ENCODE measurements around the gene PPID.
A peak's percentile ranks its signal among the peaks of the same experiment; 100 is the strongest.
"Not testable (repeated sequence)": the region's sequence is repeated elsewhere in the genome, so short reads cannot be mapped to it uniquely, and the experiment has no call there.

PPID gene

GRCh38 chr4:158714937-158715336, 8.3 kb downstream of the PPID start:
- H3K18ac ChIP-seq (ENCODE audit: low read depth in 1 of 2, low read length in 2 of 2) = no peak overlapping the region
- H3K23ac ChIP-seq (ENCODE audit: low read length in 2 of 2) = no peak overlapping the region
- H2BK12ac ChIP-seq (ENCODE audit: low read length in 2 of 2) = no peak overlapping the region
- H2BK120ac ChIP-seq (ENCODE audit: low read depth, low read length) = no peak overlapping the region
- no peaks in the 10 kb centered on the region for H3K27me3 ChIP-seq (ENCODE audit: control insufficient read depth in 1 of 2, insufficient read depth in 1 of 2, low read length in 2 of 2)
- no peak overlapping the region for H2AK5ac ChIP-seq (ENCODE audit: low read length, severe bottlenecking)
- H3K4me2 ChIP-seq (ENCODE audit: low read length, poor library complexity, severe bottlenecking) = no peak overlapping the region
- H4K91ac ChIP-seq (ENCODE audit: low read length) = no peak overlapping the region
- peaks cover 16 to 91% of the 10 kb centered on the region in 2 experiments for H3K36me3 ChIP-seq (ENCODE audit: control insufficient read depth in 1 of 2, insufficient read depth in 2 of 2, low read depth in 1 of 2, low read length in 2 of 2)
- H2BK15ac ChIP-seq (ENCODE audit: low read depth, poor library complexity, severe bottlenecking) = no peak overlapping the region
- H4K8ac ChIP-seq (ENCODE audit: low read length) = no peak overlapping the region
- no peak overlapping the region for H2BK5ac ChIP-seq (ENCODE audit: low read depth, low read length, poor library complexity, severe bottlenecking)
- no peak overlapping the region for H3K27ac ChIP-seq (ENCODE audit: low read length, poor library complexity, severe bottlenecking)
- H3K4me1 ChIP-seq (ENCODE audit: control insufficient read depth, insufficient read depth, low read depth, low read length) = no peaks in the 10 kb centered on the region
- H3K4ac ChIP-seq (ENCODE audit: low read depth in 1 of 2, low read length in 2 of 2) = no peak overlapping the region
- H3K4me3 ChIP-seq (ENCODE audit: insufficient read depth in 1 of 2, low read depth in 1 of 2, low read length in 2 of 2) = no peak overlapping the region
- peaks cover 10% of the 10 kb centered on the region for H3K79me1 ChIP-seq (replicated peaks; ENCODE audit: low read length, poor library complexity, severe bottlenecking)
- no peak overlapping the region for H3K14ac ChIP-seq (ENCODE audit: low read length in 2 of 2)
- no CpG with 5 or more reads among the region's 4 CpGs for WGBS
- DNase-seq = no peak
- H3K9me3 ChIP-seq (ENCODE audit: control insufficient read depth, low read length) = no peaks in the 10 kb centered on the region
- H2AFZ ChIP-seq (ENCODE audit: low read depth, low read length) = no peak overlapping the region
- H3K9ac ChIP-seq (ENCODE audit: low read length) = no peak overlapping the region

- H3K4me2 ChIP-seq (ENCODE audit: low read length, poor library complexity, severe bottlenecking); H3K18ac ChIP-seq (ENCODE audit: low read depth in 1 of 2, low read length in 2 of 2); H2BK5ac ChIP-seq (ENCODE audit: low read depth, low read length, poor library complexity, severe bottlenecking); H3K79me1 ChIP-seq (replicated peaks; ENCODE audit: low read length, poor library complexity, severe bottlenecking); H3K4ac ChIP-seq (ENCODE audit: low read depth in 1 of 2, low read length in 2 of 2); H3K14ac ChIP-seq (ENCODE audit: low read length in 2 of 2); H3K9ac ChIP-seq (ENCODE audit: low read length); H3K27me3 ChIP-seq (ENCODE audit: control insufficient read depth in 1 of 2, insufficient read depth in 1 of 2, low read length in 2 of 2); H3K4me3 ChIP-seq (ENCODE audit: insufficient read depth in 1 of 2, low read depth in 1 of 2, low read length in 2 of 2); H3K23ac ChIP-seq (ENCODE audit: low read length in 2 of 2); H2BK120ac ChIP-seq (ENCODE audit: low read depth, low read length); H3K27ac ChIP-seq (ENCODE audit: low read length, poor library complexity, severe bottlenecking); H2AK5ac ChIP-seq (ENCODE audit: low read length, severe bottlenecking); H2BK15ac ChIP-seq (ENCODE audit: low read depth, poor library complexity, severe bottlenecking); H2AFZ ChIP-seq (ENCODE audit: low read depth, low read length); H4K8ac ChIP-seq (ENCODE audit: low read length); DNase-seq; H3K9me3 ChIP-seq (ENCODE audit: control insufficient read depth, low read length); H2BK12ac ChIP-seq (ENCODE audit: low read length in 2 of 2); H3K4me1 ChIP-seq (ENCODE audit: control insufficient read depth, insufficient read depth, low read depth, low read length); H4K91ac ChIP-seq (ENCODE audit: low read length): not testable (repeated sequence)
- 91% methylated on average over 3 of the region's 4 CpGs for WGBS
- H3K36me3 ChIP-seq (ENCODE audit: control insufficient read depth in 1 of 2, insufficient read depth in 2 of 2, low read depth in 1 of 2, low read length in 2 of 2) = peaks cover 18 to 91% of the 10 kb centered on the region in 2 experiments
These were observed 10.6 kb downstream of the PPID start for GRCh38 chr4:158712622-158713021.

- no peak overlapping the region for H3K9ac ChIP-seq (ENCODE audit: low read length)
- no peak overlapping the region for H4K91ac ChIP-seq (ENCODE audit: low read length)
- no peak overlapping the region for H3K23ac ChIP-seq (ENCODE audit: low read length in 2 of 2)
- H2BK5ac ChIP-seq (ENCODE audit: low read depth, low read length, poor library complexity, severe bottlenecking) = no peak overlapping the region
- no CpG with 5 or more reads among the region's 1 CpG for WGBS
- H2BK120ac ChIP-seq (ENCODE audit: low read depth, low read length) = no peak overlapping the region
- H2BK15ac ChIP-seq (ENCODE audit: low read depth, poor library complexity, severe bottlenecking) = no peak overlapping the region
- H2AFZ ChIP-seq (ENCODE audit: low read depth, low read length) = no peak overlapping the region
- no peak overlapping the region for H3K27ac ChIP-seq (ENCODE audit: low read length, poor library complexity, severe bottlenecking)
- peak; percentile 20 for DNase-seq
- H3K4ac ChIP-seq (ENCODE audit: low read depth in 1 of 2, low read length in 2 of 2) = no peak overlapping the region
- H2AK5ac ChIP-seq (ENCODE audit: low read length, severe bottlenecking) = no peak overlapping the region
- H3K4me2 ChIP-seq (ENCODE audit: low read length, poor library complexity, severe bottlenecking) = no peak overlapping the region
- no peak overlapping the region for H2BK12ac ChIP-seq (ENCODE audit: low read length in 2 of 2)
- H3K18ac ChIP-seq (ENCODE audit: low read depth in 1 of 2, low read length in 2 of 2) = no peak overlapping the region
- no peaks in the 10 kb centered on the region for H3K27me3 ChIP-seq (ENCODE audit: control insufficient read depth in 1 of 2, insufficient read depth in 1 of 2, low read length in 2 of 2)
- no peaks in the 10 kb centered on the region for H3K9me3 ChIP-seq (ENCODE audit: control insufficient read depth, low read length)
- H3K14ac ChIP-seq (ENCODE audit: low read length in 2 of 2) = no peak overlapping the region
- no peak overlapping the region for H3K4me3 ChIP-seq (ENCODE audit: insufficient read depth in 1 of 2, low read depth in 1 of 2, low read length in 2 of 2)
- H3K79me1 ChIP-seq (replicated peaks; ENCODE audit: low read length, poor library complexity, severe bottlenecking) = peaks cover 2% of the 10 kb centered on the region
- H3K36me3 ChIP-seq (ENCODE audit: control insufficient read depth in 1 of 2, insufficient read depth in 2 of 2, low read depth in 1 of 2, low read length in 2 of 2) = peaks cover 14 to 93% of the 10 kb centered on the region in 2 experiments
- H3K4me1 ChIP-seq (ENCODE audit: control insufficient read depth, insufficient read depth, low read depth, low read length) = no peaks in the 10 kb centered on the region
- H4K8ac ChIP-seq (ENCODE audit: low read length) = no peak overlapping the region
These were observed 12.4 kb downstream of the PPID start for GRCh38 chr4:158710814-158711213.

- no peak overlapping the region for H4K91ac ChIP-seq (ENCODE audit: low read length)
- H2AK5ac ChIP-seq (ENCODE audit: low read length, severe bottlenecking) = no peak overlapping the region
These were observed 18.9 kb downstream of the PPID start for GRCh38 chr4:158704274-158704673.

More at GRCh38 chr4:158704274-158704673, 18.9 kb downstream of the PPID start:
- Histone ChIP-seq H3K4me3 (ENCODE audit: insufficient read depth in 1 of 2, low read depth in 1 of 2, low read length in 2 of 2) (no peak overlapping the region), H3K23ac (ENCODE audit: low read length in 2 of 2) (no peak overlapping the region), H3K4me2 (ENCODE audit: low read length, poor library complexity, severe bottlenecking) (no peak overlapping the region), H3K36me3 (ENCODE audit: control insufficient read depth in 1 of 2, insufficient read depth in 2 of 2, low read depth in 1 of 2, low read length in 2 of 2) (peaks cover 12 to 76% of the 10 kb centered on the region in 2 experiments), H2BK15ac (ENCODE audit: low read depth, poor library complexity, severe bottlenecking) (no peak overlapping the region), H3K18ac (ENCODE audit: low read depth in 1 of 2, low read length in 2 of 2) (no peak overlapping the region), H3K79me1 (replicated peaks; ENCODE audit: low read length, poor library complexity, severe bottlenecking) (no peaks in the 10 kb centered on the region), H2AFZ (ENCODE audit: low read depth, low read length) (no peak overlapping the region), H2BK120ac (ENCODE audit: low read depth, low read length) (no peak overlapping the region), H2BK12ac (ENCODE audit: low read length in 2 of 2) (no peak overlapping the region), H3K27ac (ENCODE audit: low read length, poor library complexity, severe bottlenecking) (no peak overlapping the region), H3K4ac (ENCODE audit: low read depth in 1 of 2, low read length in 2 of 2) (no peak overlapping the region), H4K8ac (ENCODE audit: low read length) (no peak overlapping the region), H3K4me1 (ENCODE audit: control insufficient read depth, insufficient read depth, low read depth, low read length) (no peaks in the 10 kb centered on the region), H3K14ac (ENCODE audit: low read length in 2 of 2) (no peak overlapping the region), H3K9ac (ENCODE audit: low read length) (no peak overlapping the region), H3K9me3 (ENCODE audit: control insufficient read depth, low read length) (no peaks in the 10 kb centered on the region), H3K27me3 (ENCODE audit: control insufficient read depth in 1 of 2, insufficient read depth in 1 of 2, low read length in 2 of 2) (no peaks in the 10 kb centered on the region), H2BK5ac (ENCODE audit: low read depth, low read length, poor library complexity, severe bottlenecking) (no peak overlapping the region)
- 99% methylated on average over 4 of the region's 4 CpGs for WGBS
- DNase-seq = no peak

All from mesenchymal stem cell (in vitro differentiated cells and primary cell).